Hematopoietic multipotent progenitor cell treated with erythropoietin and hydrocortisone succinate and interleukin-3 and kit ligand, for 17 days (in vitro differentiated cells): Measurements from ENCODE around the gene ACSL1.
"Not testable (repeated sequence)": the region's sequence is repeated elsewhere in the genome, so short reads cannot be mapped to it uniquely, and the experiment has no call there.

ENCODE experiments used
- DNase-seq: peaks from one replicate; pipeline ENCODE4 v3.0.0-alpha.2; 2015; ENCODE audit warnings: low spot score

ACSL1 gene

GRCh38 chr4:184825896-184826690, at the start of gene ACSL1:
Gene ACSL1, minus strand, starts transcription at chr4:184825968. Its CDS starts 22,454 bp downstream, at chr4:184803514.
- DNase-seq, result peak; percentile 80

GRCh38 chr4:184873054-184873453, 47.3 kb upstream of the ACSL1 start:
- no peak for DNase-seq

GRCh38 chr4:184870718-184871117, 45.0 kb upstream of the ACSL1 start:
- DNase-seq, result no peak

- DNase-seq, result no peak
These were observed 42.9 kb upstream of the ACSL1 start for GRCh38 chr4:184868623-184869022.

GRCh38 chr4:184863916-184864315, 38.1 kb upstream of the ACSL1 start:
- no peak for DNase-seq

- DNase-seq, result no peak
These were observed 35.3 kb upstream of the ACSL1 start for GRCh38 chr4:184861047-184861446.

GRCh38 chr4:184860018-184860779, 34.4 kb upstream of the ACSL1 start:
- no peak for DNase-seq

GRCh38 chr4:184857441-184858121, 31.8 kb upstream of the ACSL1 start:
- DNase-seq, result no peak

GRCh38 chr4:184856277-184856609, 30.5 kb upstream of the ACSL1 start:
- DNase-seq, result no peak

- no peak for DNase-seq
These were observed 28.9 kb upstream of the ACSL1 start for GRCh38 chr4:184854673-184855072.

- DNase-seq, result no peak
These were observed 27.7 kb upstream of the ACSL1 start for GRCh38 chr4:184853436-184853835.

GRCh38 chr4:184851886-184852285, 26.1 kb upstream of the ACSL1 start:
- no peak for DNase-seq

GRCh38 chr4:184851200-184851541, 25.4 kb upstream of the ACSL1 start:
- DNase-seq, result no peak

GRCh38 chr4:184850431-184851199, 24.8 kb upstream of the ACSL1 start:
- DNase-seq, result no peak

GRCh38 chr4:184850018-184850417, 24.2 kb upstream of the ACSL1 start:
- no peak for DNase-seq

- no peak for DNase-seq
These were observed 23.4 kb upstream of the ACSL1 start for GRCh38 chr4:184849185-184849584.

GRCh38 chr4:184848510-184848909, 22.7 kb upstream of the ACSL1 start:
- no peak for DNase-seq

- no peak for DNase-seq
These were observed 20.8 kb upstream of the ACSL1 start for GRCh38 chr4:184846531-184846930.

- DNase-seq, result no peak
These were observed 19.7 kb upstream of the ACSL1 start for GRCh38 chr4:184845367-184846021.

GRCh38 chr4:184844742-184845141, 19.0 kb upstream of the ACSL1 start:
- DNase-seq, result no peak

- peak; percentile 15 for DNase-seq
These were observed 18.3 kb upstream of the ACSL1 start for GRCh38 chr4:184843984-184844554.

- not testable (repeated sequence) for DNase-seq
These were observed 13.3 kb upstream of the ACSL1 start for GRCh38 chr4:184839075-184839399.
